Skeletal muscle tissue (tissue), 4 donors: ENCODE measurements around the gene CAMKMT. TPM values are rescaled to one million over a fixed set of nuclear protein-coding genes. Genes with fewer than 3 reads are reported as not detected.

Experiments used
- H3K27ac ChIP-seq: one replicate; pipeline ENCODE4 v1.7.0; 2013; ENCODE audit warnings: mild to moderate bottlenecking, low read depth, low read length, inconsistent platforms
- H3K27me3 ChIP-seq, 3 donors: one replicate each; pipeline ENCODE4 v1.7.0; 2013; ENCODE audit warnings: low read length in 3 of 3; ENCODE audit not compliant: control insufficient read depth in 3 of 3, insufficient read depth in 3 of 3
- H3K36me3 ChIP-seq, 3 donors: one replicate each; pipeline ENCODE4 v1.7.0; 2013; ENCODE audit warnings: low read length in 3 of 3; ENCODE audit not compliant: control insufficient read depth in 3 of 3, insufficient read depth in 3 of 3
- H3K4me1 ChIP-seq, 3 donors: one replicate each; pipeline ENCODE4 v1.7.0; 2013; ENCODE audit warnings: low read length in 3 of 3, mild to moderate bottlenecking in 3 of 3; ENCODE audit not compliant: control insufficient read depth in 3 of 3, insufficient read depth in 3 of 3
- H3K4me3 ChIP-seq, 3 donors: one replicate each; pipeline ENCODE4 v1.7.0; 2013; ENCODE audit warnings: low read length in 3 of 3
- H3K9ac ChIP-seq, 3 donors: one replicate each; pipeline ENCODE4 v1.7.0; 2013; ENCODE audit warnings: low read length in 3 of 3, mild to moderate bottlenecking in 3 of 3, moderate library complexity in 2 of 3, low read depth in 1 of 3
- H3K9me3 ChIP-seq, 3 donors: one replicate each; pipeline ENCODE4 v1.7.0; 2013; ENCODE audit warnings: low read length in 3 of 3; ENCODE audit not compliant: control insufficient read depth in 3 of 3
- total RNA-seq: library from RNA; depleted of rRNA; stranded (reverse); fragments of >200 nt; gene quantifications from one replicate; pipeline ENCODE4 v1.2.3, GENCODE V29; 2014
- donor health status: Osteomylitis.

Gene CAMKMT
- total RNA-seq, 1 donor from 2014 or later: 5.2 TPM

- Histone ChIP-seq H3K4me3 (no peak overlapping the region), H3K9ac (no peak overlapping the region), H3K9me3 (no peaks in the 10 kb centered on the region), H3K4me1 (no peaks in the 10 kb centered on the region), H3K36me3 (no peaks in the 10 kb centered on the region), H3K27me3 (no peaks in the 10 kb centered on the region), H3K27ac (no peak overlapping the region)
These were observed 324.8 kb downstream of the CAMKMT start for GRCh38 chr2:44686561-44686960.

DNA sequence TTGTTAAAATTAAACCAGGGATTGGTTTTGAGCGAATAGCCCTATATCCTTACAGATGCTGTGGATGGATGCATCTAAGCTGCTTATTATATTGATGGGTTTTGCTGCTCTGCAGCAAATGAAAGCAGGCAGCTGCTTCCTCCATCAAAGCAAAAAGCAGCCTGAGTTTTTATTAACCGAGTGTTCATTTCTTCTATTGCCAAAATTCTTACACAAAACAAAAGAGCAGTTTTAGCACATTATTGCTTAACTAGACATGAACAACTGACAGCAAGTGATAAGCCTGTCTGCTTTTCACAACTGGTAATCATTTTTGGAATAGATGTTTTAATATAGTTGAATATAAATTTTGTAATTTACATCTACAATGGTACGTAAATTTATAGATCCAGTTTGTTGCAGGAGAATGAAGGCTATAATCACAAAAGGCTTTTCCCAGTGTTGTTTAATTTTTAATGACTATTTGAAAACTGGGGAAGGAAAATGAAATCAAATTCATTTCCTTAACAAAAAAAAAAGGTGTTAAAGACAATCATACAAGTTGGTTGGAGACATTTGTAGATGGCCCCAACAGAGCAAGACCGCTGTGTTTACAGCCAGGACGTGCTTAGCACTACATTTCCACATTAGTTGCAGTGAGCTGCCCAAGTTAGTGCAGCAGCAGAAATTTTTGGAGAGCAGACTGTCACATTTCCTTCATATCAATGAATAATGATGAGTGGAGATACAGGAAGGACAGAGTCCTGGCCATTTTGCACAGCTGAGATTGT, 326.1 kb downstream of the CAMKMT start:
- H3K4me1 ChIP-seq: no peaks in the 10 kb centered on the region
- H3K9me3 ChIP-seq: no peaks in the 10 kb centered on the region
- H3K4me3 ChIP-seq: no peak overlapping the region
- no peak overlapping the region for H3K9ac ChIP-seq
- no peaks in the 10 kb centered on the region for H3K36me3 ChIP-seq
- H3K27ac ChIP-seq: no peak overlapping the region
- H3K27me3 ChIP-seq: no peaks in the 10 kb centered on the region

- Histone ChIP-seq H3K27ac (no peak overlapping the region), H3K27me3 (no peaks in the 10 kb centered on the region), H3K4me3 (no peak overlapping the region), H3K9ac (no peak overlapping the region), H3K4me1 (no peaks in the 10 kb centered on the region), H3K36me3 (no peaks in the 10 kb centered on the region), H3K9me3 (no peaks in the 10 kb centered on the region)
These were observed 326.8 kb downstream of the CAMKMT start for GRCh38 chr2:44688456-44689124.

GRCh38 chr2:44689516-44689915, 327.8 kb downstream of the CAMKMT start:
- Histone ChIP-seq H3K27me3 (no peaks in the 10 kb centered on the region), H3K36me3 (no peaks in the 10 kb centered on the region), H3K4me3 (no peak overlapping the region), H3K27ac (no peak overlapping the region), H3K4me1 (no peaks in the 10 kb centered on the region), H3K9me3 (no peaks in the 10 kb centered on the region), H3K9ac (no peak overlapping the region)

GRCh38 chr2:44691174-44691785, 329.5 kb downstream of the CAMKMT start:
- Histone ChIP-seq H3K27me3 (no peaks in the 10 kb centered on the region), H3K9ac (no peak overlapping the region)

DNA sequence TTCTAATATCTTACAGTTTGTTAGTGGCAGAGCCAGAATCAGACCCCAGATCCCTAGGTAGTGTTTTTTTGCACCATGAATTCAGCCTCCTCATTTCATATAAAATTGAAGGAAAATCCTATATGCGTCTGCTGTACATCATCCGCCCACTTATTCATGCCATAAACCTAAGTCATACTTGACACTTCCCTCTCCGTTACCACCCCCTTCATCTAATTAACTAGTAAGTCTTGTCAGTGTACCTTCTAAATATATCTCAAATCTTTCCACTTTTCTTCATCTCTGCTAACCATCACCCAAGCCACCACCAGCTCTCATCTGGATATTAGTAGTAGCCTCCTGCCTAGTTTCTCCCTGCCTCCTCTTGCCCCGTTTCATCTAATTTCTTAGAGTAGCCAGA, 331.1 kb downstream of the CAMKMT start:
- Histone ChIP-seq H3K27ac (no peak overlapping the region), H3K27me3 (no peaks in the 10 kb centered on the region), H3K36me3 (no peaks in the 10 kb centered on the region), H3K4me1 (no peaks in the 10 kb centered on the region), H3K9ac (no peak overlapping the region), H3K9me3 (no peaks in the 10 kb centered on the region), H3K4me3 (no peak overlapping the region)

More at GRCh38 chr2:44691174-44691785, 329.5 kb downstream of the CAMKMT start:
- Histone ChIP-seq H3K4me3 (no peak overlapping the region), H3K4me1 (no peaks in the 10 kb centered on the region), H3K36me3 (no peaks in the 10 kb centered on the region), H3K27ac (no peak overlapping the region), H3K9me3 (no peaks in the 10 kb centered on the region)

DNA sequence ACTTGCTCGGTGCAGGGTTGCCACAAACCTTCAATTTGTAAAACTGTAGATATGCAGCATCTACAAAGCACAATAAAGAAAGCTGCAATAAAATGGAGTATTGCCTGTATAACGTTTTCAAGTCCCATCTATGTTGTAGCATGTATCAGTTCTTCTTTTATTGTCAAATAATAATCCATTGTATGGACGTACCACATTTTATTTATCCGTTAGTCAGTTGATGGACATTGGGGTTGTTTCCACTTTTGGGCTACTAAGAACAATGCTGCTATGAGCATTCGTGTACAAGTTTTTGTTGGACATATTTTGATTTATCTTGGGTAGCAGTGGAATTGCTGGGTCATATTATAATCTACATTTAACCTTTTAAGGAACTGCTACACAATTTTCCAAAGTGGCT, 339.1 kb downstream of the CAMKMT start:
- Histone ChIP-seq H3K27me3 (no peaks in the 10 kb centered on the region), H3K4me1 (no peaks in the 10 kb centered on the region), H3K4me3 (no peak overlapping the region)

DNA sequence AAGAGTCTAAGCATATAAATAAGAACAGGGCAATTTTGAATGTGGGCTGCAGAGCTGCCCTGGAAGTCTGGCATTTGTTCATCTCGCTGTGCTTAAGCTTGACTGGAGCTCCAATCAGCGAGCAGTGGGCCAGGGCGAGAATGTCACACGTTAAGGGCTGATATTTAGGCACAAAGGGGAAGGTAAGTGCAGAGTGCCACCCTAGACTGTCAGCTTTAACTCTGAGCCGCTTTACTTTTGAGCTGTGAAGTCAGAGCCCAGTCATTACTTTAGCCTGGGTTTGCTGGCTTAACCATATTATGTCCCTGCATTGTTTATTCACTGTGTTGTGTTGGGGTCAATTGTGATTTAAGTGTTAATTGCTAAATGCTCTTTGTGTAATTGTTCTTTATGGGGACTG, 343.6 kb downstream of the CAMKMT start:
- H3K4me1 ChIP-seq: no peaks in the 10 kb centered on the region
- H3K4me3 ChIP-seq: no peak overlapping the region
- H3K27ac ChIP-seq: no peak overlapping the region
- no peaks in the 10 kb centered on the region for H3K36me3 ChIP-seq
- no peak overlapping the region for H3K9ac ChIP-seq
- no peaks in the 10 kb centered on the region for H3K27me3 ChIP-seq
- H3K9me3 ChIP-seq: no peaks in the 10 kb centered on the region

More for the DNA sequence above, 339.1 kb downstream of the CAMKMT start:
- no peak overlapping the region for H3K9ac ChIP-seq
- no peaks in the 10 kb centered on the region for H3K36me3 ChIP-seq
- H3K9me3 ChIP-seq: no peaks in the 10 kb centered on the region
- H3K27ac ChIP-seq: no peak overlapping the region

GRCh38 chr2:44705876-44706480, 344.2 kb downstream of the CAMKMT start:
- Histone ChIP-seq H3K4me1 (no peaks in the 10 kb centered on the region), H3K4me3 (no peak overlapping the region), H3K9ac (no peak overlapping the region), H3K36me3 (no peaks in the 10 kb centered on the region), H3K9me3 (no peaks in the 10 kb centered on the region), H3K27me3 (no peaks in the 10 kb centered on the region), H3K27ac (no peak overlapping the region)
